GM18873 (cell line): Measurements from ENCODE around the gene ARMC5.
"Not testable (repeated sequence)": the region's sequence is repeated elsewhere in the genome, so short reads cannot be mapped to it uniquely, and the experiment has no call there.

ENCODE experiments used
- ATAC-seq: cut with Tn5 transposase; IDR thresholded peaks from one replicate; pipeline ENCODE4 v1.9.1; 2021; ENCODE audit warnings: mild to moderate bottlenecking, moderate library complexity, moderate number of reproducible peaks; ENCODE audit not compliant: unreplicated experiment, low FRiP score

The ARMC5 gene

DNA sequence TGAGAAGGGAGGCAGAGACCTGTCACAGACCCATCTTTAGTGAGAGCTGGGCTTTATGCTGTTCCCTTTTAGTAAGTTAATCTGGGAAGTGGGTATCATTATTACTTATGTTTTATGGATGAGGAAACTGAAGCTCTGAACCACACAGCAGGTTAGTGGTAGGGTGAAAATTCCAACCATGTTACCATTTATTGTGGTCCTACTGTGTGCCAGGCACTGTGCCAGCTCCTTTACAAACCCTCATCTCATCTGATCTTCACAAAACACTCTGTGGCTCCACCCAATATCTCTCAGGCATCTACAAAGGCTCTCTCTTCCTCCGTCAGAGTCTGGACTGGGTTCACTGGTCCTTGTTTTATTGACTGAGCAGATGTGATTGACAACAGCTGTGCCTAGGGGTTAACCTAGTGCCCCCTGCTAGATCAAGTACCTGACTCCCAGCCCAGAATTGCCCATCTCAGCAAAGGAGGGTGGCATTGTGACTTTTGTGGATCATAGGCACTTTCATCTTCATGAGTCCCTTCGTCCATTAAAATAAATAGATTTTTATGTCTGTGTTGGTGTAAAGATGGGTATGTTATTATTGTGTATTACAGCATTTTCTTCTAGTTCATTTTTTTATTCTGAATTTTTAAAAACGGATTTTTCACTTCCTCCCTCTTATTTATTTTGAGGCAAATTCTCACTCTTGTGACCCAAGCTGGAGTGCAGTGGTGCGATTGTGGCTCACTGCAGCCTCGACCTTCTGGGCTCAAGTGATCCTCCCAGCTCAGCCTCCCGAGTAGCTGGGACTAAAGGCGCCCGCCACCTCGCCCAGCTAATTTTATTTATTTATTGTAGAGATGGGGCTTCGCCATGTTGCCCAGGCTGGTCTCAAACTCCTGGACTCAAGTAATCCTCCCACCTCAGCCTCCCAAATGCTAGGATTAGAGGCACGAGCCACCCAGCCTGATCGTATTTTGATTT lies 15.8 kb downstream of the ARMC5 start:
- ATAC-seq: no peak

DNA sequence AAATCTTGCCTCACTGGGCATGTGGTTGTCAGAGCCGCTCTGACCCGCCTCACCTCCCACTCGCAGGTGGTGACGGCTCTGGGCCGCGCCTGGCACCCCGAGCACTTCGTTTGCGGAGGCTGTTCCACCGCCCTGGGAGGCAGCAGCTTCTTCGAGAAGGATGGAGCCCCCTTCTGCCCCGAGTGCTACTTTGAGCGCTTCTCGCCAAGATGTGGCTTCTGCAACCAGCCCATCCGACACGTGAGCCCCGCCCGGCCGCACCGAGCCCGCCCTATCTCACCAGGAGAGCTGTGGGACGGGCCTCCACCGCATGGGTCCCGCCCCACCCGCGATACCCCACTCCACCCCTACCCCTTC lies 16.6 kb downstream of the ARMC5 start:
- no peak for ATAC-seq

DNA sequence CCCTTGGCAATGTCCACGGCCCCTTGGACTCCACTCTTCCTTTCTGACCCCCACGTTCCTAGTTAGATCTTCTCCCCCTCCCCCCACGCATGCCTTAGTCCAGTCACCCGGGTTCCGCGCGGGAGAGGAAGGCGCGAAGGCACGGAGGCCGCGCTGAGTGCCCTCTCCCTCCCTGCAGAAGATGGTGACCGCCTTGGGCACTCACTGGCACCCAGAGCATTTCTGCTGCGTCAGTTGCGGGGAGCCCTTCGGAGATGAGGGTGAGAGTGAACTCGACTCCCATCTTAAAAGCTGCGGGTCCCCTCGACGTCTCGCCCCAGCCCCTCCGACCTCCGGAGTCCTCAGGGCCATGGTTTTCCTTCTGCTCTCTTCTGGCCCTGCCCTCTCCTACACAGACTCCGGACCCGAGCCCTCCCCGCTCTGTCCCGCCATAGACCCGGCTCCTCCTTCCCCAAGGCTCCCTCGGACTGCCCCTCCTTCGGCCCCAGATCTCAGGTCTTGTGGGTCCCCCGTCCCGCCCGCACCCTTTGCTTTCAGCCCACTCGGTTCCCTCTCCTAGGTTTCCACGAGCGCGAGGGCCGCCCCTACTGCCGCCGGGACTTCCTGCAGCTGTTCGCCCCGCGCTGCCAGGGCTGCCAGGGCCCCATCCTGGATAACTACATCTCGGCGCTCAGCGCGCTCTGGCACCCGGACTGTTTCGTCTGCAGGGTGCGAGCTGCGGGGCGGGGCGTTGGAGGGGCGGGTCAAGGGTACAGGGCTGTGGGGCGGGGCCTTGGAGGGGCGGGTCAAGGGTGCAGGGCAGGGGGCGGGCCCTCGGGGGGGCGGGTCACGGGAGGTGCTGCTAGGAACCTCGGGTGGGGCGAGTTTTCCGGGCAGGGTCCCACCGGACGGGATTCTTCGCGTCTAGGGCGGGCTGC lies 17.3 kb downstream of the ARMC5 start:
- ATAC-seq: no peak

DNA sequence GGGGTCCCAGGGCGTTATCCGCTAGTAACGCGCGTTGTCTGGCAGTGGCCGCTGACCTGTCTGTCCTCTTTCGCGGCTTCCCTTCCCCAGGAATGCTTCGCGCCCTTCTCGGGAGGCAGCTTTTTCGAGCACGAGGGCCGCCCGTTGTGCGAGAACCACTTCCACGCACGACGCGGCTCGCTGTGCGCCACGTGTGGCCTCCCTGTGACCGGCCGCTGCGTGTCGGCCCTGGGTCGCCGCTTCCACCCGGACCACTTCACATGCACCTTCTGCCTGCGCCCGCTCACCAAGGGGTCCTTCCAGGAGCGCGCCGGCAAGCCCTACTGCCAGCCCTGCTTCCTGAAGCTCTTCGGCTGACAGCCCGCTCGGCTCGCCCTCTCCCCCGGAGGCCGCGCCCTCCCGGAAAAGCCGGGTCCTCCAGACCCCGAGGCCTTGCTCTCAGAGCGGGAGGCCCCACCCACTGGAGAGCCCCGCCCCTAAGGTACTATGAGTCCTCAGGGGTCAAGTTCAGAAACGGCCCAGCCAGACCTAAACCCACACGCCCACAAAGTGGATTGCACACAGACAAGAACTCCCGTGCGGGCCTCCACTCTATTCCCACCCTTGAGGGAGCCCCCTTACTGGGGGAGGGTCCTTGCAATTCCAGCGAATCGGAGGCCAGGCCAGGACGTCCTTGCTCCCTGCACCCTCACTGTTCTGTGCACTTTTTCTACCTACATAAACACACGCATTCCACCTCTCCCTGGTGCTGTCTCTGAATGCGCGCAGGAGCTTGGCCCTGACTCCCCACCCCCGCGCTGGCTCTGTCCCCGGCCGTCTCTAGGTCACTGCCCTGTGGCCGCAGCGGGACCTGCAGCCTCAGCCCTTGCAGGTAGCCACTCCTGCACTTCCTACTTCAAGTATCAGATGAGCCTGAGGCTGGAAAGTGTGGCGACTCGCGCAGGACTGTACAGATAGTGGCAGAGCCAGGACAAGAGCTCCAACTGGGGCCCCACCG lies 18.2 kb downstream of the ARMC5 start:
- ATAC-seq: no peak

DNA sequence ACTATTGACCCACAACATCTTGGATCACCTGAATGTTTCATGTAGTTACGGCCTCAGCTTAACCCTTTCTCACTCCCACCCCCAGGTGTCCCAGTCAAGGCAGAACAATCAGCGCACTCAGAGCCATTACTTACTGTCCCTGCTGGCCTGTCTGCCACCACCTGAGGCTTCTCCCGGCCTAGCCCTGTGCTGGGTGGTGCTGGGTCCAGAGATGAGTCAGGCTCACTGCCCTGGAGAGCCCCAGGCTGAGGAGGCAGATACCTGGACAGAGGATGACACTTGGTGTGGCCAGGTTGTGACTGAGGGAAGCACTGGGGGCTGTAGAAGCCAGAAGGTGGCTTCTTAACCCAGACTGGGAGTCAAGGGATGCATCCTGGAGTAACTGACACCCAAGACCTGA lies 19.7 kb downstream of the ARMC5 start:
- no peak for ATAC-seq

DNA sequence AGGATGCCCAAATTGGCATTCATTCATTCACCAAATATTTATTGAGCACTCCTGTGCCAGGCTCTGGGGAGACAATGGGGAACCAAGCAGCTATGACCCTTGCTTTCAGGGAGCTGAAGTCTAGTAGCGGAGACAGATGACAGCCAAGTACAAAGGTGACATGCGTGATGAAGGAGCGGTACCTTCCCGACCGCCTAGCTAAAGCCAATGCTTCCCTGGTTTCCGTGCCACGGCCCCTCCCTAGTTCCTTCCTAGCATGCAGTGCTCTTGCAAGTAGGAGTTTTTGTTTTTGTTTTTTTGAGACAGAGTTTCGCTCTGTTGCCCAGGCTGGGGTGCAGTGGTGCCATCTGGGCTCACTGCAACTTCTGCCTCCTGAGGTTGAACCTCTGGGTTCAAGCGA lies 20.4 kb downstream of the ARMC5 start:
- ATAC-seq: no peak

DNA sequence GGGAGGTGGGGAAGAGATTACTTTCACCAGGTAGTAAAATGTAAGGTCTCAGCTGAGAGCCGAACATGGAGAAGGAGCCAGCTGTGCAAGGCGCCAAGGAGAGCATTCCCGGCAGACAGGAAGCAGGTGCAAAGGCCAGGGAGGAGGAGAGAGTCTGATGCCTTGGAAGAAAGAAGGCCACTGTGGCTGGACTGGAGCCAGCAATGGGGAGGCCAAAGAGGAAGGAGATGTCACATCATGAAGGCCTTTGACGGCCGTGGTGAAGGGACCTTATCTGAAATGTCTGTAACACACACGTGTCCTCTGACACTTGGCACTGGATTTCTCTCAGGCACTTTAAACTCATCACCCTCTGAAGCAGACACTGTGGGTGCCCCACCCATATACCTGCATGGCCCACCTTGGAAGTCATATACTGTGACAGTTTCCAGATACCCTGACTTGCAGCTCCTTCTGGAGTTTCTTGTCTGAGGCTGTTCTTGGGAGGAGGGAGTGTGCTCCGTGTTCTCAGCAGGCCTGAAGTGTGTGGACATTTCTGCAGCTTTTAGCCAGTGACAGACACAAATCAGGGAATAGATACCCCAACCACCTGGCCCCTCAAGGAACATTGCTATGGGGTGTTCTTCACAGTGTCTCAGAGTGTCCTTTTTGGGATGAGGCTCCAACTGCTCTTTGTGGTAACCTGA lies 21.7 kb downstream of the ARMC5 start:
- ATAC-seq: no peak

DNA sequence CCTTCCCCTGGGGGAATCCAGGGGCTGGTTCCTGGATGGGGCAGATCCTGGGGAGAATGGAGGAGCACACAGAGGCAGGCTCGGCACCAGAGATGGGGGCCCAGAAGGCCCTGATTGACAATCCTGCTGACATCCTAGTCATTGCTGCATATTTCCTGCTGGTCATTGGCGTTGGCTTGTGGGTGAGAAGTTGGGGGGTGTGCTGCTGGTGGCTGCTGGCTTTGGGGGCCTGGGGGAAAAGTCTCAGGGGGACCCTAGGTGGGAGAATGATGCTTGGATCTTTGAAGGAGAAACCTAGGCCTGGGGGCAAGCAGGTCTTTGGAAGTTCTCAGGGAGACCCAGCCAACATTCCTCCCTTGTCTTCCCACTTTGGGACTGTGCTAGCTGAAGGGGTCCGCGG lies 23.8 kb downstream of the ARMC5 start, which contains the start of gene SLC5A2:
TSS of gene SLC5A2 (plus strand) at position 43 of the 400 bp plus-strand sequence. CDS start at position 57, 14 bp downstream.
- ATAC-seq: no peak

DNA sequence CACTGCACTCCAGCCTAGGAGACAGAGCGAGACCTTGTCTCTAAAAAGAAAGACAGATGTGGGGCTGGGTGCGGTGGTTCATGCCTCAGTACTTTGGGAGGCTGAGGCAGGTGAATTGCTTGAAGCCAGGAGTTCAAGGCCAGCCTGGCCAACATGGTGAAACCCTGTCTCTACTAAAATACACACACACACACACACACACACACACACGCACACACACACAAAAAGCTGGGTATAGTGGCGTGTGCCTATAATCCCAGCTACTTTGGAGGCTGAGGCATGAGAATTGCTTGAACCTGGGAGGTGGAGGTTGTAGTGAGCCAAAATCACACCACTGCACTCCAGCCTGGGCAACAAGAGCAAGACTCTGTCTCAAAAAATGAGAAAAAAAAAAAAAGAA lies 24.7 kb downstream of the ARMC5 start:
- not testable (repeated sequence) for ATAC-seq

DNA sequence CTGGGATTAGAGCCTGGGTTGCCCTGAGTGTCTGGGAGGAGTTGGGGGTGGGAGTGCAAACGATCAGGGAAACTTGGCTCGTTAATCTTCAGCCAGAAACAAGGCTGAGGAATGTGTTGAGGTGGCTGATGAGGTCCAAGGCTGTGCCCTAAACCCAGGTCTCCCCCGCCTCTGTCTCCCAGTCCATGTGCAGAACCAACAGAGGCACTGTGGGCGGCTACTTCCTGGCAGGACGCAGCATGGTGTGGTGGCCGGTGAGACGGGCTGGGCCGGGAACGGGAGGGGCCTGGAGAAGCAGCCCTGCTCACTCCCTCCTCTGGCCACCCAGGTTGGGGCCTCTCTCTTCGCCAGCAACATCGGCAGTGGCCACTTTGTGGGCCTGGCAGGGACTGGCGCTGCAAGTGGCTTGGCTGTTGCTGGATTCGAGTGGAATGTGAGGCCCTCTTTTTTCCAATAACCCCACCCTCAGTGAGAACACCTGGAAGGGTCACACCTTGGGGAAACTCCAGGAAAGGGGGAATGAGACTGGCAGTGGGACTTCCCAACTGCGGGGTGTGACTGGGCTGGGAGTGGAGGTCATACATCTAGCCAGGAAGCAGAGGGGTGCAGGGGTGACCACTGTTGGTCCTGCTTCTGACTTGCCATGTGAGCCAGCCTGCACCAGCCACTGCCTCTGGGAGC lies 25.3 kb downstream of the ARMC5 start:
- no peak for ATAC-seq

DNA sequence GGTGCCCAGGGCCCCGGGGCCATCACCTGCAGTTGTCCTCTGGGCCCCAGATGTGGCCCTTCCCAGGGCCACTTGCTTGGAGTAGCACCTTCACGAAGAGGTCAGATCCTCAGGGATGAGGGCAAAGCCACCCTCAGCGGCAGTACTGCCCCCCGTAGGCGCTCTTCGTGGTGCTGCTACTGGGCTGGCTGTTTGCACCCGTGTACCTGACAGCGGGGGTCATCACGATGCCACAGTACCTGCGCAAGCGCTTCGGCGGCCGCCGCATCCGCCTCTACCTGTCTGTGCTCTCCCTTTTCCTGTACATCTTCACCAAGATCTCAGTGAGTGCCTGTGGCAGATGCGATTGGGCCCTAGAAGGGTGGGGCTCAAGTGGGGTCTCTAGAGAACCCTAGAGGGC lies 26.3 kb downstream of the ARMC5 start:
- ATAC-seq: no peak

DNA sequence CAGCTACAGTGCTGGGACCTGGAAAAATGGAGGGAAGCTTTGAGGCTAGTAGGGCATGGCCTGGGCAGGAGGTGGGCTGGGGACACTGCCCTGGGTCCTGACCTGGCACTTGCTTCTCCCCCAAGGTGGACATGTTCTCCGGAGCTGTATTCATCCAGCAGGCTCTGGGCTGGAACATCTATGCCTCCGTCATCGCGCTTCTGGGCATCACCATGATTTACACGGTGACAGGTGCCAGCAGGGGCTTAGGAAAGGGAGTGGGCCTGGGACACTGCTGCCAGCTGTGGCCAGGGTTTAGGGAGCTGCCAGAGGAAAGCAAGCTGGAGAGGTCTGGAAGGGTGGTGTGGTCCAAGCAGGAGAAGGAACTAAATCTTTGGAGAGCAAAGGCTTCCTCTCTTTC lies 26.7 kb downstream of the ARMC5 start:
- ATAC-seq: no peak

DNA sequence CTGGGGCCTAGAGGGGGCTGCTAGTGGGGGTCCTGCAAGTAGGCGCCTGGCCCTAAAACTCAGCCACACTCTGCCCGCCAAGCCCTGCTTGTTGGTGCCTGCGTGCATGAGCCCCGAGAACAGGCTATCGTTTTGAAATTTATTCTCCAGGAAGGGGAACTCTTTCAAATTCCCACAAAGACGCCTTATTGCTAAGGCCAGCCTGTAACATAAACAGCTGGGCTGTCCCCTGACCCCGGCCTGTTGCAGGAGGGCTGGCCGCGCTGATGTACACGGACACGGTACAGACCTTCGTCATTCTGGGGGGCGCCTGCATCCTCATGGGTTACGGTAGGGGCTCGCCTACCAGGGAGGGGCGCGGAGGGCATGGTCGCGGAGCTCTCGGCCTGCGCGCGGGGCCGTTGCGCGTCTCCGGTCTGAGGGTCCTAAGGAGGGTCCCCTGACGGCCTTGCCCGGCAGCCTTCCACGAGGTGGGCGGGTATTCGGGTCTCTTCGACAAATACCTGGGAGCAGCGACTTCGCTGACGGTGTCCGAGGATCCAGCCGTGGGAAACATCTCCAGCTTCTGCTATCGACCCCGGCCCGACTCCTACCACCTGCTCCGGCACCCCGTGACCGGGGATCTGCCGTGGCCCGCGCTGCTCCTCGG lies 27.9 kb downstream of the ARMC5 start:
- ATAC-seq: no peak

DNA sequence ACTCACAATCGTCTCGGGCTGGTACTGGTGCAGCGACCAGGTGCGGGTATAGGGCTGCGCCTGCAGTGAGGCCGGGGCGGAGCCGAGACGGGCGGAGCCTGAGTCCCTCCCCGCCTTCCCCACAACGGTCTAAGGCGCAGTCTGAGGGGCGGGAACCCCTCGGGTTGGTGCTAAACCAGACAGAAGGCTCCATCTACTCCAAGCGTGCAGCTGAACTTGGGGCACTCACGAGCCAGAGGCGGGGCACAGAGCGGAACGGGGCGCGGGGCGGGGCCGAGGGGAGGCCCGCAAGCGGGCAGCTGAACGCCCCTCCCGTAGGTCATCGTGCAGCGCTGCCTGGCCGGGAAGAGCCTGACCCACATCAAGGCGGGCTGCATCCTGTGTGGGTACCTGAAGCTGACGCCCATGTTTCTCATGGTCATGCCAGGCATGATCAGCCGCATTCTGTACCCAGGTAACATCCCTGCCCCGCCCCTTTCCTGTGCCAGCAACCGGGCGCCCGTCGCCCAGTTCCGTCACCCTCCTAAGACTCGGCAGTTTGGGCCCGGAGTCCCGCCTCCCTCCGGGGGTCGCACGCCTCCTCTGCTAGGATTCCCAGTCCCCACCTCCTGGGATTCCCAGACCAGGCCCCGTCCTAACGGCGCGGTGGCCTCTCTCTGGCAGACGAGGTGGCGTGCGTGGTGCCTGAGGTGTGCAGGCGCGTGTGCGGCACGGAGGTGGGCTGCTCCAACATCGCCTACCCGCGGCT lies 28.6 kb downstream of the ARMC5 start:
- peak; percentile 63 for ATAC-seq

DNA sequence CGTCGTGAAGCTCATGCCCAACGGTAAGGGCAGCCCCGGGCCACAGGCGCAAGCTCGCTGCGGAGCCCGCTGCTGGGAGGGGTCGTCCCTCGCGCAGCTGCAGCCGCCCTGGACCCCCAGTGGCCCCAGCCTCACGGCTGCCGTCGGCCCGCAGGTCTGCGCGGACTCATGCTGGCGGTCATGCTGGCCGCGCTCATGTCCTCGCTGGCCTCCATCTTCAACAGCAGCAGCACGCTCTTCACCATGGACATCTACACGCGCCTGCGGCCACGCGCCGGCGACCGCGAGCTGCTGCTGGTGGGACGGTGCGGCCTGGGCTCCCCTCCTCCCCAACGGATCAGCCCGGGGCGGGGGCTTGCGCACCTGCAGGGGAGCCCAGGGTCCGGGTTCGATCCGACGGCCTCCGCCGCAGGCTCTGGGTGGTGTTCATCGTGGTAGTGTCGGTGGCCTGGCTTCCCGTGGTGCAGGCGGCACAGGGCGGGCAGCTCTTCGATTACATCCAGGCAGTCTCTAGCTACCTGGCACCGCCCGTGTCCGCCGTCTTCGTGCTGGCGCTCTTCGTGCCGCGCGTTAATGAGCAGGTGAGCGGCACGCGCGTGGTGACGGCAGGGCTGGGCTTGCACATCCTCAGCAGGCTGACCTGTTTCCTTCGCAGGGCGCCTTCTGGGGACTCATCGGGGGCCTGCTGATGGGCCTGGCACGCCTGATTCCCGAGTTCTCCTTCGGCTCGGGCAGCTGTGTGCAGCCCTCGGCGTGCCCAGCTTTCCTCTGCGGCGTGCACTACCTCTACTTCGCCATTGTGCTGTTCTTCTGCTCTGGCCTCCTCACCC lies 29.4 kb downstream of the ARMC5 start:
- ATAC-seq: no peak

DNA sequence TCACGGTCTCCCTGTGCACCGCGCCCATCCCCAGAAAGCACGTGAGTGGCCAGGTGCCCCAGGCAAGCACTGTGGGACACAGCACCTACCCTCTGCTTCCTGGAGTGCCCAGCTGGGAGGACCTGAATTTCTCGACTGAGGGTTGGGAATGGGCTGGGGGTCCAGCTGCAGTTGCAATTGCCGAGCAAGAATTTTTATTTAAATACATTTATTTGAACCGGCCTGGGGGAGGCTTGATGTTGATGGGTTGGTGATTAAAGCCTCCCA lies 29.9 kb downstream of the ARMC5 start:
- ATAC-seq: no peak
